NOMO-1 treated with dmso at 0.1 percent for 144 hours (cell line): ENCODE data around the gene CUBN.

ENCODE experiments used
- DNase-seq: peaks from one replicate; lab custom pipeline; 2025; ENCODE audit not compliant: unreplicated experiment; lab: John Stamatoyannopoulos, UW

Gene CUBN

DNA sequence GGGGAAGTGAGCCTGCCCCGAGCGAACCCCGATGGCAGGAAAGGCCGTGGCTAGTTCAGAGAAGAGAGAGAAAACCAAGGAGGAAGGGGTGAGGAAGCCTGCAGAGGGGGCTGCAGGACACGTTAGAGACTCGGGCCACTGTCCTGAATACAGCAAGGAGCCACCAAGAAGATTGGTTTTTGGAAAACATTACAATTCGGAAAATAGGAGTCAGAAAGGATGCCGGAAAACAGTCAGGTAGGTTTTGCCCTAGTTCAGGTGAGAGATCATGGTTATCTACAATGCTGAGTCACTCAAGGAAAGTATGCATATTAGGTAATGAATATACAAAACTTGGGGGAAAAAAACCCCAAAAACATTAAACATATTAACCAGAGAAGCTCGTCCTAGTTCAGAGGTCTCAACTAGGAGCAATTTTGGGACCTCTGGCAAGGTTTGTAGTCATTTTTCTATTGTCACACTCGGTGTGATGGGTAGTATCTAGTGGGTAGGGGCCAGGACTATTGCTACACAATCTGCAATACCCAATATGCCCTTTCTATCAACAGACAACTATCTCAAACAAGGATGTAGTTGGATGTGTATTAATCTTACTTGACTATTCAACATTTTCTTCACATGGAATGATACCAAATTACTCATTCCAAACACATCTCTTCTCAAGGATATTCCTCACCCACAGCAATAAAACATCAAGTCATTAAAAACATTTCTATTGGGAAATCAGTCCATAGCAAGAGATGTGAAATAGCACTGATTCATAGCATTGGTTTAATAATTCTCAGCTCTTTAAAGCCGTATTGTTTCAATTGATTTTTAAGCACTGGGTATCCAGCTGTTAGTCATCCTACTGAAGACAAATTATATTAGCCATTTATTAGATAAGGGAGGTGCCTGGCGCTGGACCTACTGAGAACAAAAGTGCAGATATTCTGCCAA lies 238.0 kb downstream of the CUBN start:
- DNase-seq, result peak; percentile 21

DNA sequence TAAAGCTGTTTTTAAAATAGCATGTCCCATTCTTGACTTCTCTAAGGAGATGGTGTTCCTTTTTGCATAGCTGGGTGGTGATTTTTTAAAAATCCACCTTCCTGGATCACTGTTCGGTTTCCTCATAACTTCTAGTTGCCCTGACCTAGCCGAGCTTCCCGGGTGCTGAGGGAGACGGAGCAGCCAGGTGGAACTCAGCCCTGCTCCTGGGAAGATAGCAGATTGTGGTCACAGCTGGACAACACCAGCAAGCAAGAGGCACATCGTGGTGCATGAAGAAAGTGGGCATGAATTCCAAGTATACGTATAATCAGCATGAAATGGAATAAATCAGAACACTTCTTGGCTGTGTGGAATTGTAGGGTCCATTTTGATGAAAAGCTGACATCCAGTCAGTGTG lies 238.9 kb downstream of the CUBN start:
- DNase-seq, result no peak

DNA sequence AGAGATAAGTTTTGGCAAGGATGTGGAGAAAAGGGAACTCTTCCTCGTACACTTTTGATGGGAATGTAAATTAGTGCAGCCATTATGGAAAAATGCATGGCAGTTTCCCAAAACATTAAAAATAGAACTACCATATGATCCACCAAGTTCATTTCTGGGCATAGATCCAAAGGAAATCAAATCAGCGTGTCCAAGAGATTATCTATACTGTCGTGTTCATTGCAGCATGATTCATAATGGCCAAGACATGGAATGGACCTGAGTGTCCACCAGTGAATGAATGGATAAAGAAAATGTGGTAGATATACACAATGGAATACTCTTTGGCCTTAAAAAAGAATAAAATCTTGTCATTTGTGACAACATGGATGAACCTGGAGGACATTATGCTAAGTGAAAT lies 242.0 kb downstream of the CUBN start:
- no peak for DNase-seq

DNA sequence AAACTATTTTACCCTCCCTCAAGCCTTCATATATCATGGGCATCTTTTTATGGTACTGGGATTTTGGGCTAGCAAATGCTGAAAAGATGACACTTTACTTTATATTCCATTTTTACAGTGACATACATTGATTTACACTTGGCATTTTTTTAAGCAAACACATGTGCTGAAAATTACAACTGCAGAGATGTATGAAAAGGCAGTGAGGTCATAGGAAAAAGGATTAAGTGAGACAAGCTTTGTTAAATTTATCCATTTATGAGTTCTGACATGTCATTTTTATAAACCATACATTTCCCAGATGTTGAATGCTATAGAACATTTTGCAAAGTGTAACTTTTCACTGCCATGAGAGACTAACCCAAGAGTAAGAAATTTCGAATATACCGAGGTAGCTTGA lies 243.6 kb downstream of the CUBN start:
- DNase-seq, result no peak

DNA sequence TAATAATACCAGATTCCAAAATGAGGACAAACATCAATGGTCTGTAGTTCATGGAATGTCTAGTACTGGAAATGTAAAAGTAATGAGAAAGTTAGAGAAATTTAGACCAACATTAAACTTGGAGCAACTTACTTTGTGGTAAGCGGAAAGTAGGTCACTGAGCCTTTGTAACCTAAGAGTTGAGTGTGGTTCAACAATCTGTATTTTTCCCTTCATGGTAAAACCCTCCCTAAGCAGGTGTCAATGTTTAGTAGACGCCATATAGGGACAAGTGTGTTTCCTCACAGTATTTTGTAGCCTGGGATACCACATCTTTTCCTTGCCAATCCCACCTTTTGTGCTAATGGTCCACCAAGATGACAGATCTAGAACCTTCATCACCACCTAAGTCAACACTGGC lies 245.1 kb downstream of the CUBN start:
- no peak for DNase-seq

DNA sequence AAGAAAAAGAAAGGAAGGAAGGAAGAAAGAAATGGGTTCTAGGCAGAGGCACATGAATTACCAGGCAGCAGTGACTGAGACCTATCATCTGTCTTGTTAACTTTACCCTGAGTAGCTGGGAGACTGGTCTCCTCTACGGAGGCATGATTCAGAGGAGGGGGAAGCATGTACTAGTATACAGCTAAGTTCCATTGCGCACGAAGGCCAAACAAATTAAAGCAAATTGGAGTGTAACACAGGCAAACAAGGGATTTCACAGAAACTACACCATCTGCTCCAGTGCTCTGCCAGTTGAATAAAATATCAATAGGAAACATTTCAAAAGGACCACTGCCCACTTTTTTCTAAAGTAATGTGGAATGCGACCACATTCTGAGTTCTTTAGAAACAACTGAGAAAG lies 246.5 kb downstream of the CUBN start:
- DNase-seq, result no peak

DNA sequence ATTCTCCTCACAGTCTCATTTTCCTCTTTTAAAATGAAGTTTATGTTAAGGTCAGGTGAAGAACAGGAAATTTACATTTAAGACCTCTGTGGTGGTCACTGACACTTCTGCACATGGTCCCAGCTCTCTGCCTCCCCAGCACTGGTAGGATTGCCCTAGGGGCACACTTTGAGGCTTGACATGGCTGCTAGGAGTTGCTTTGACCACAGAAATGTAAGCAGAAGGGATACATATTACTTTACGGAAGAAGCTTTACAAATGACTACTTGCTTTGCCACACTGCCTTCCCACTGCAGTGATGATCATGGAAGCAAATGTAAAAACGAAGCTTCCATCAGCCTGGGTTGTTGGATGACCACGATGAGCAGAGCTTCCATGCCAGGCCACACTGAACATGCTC lies 259.3 kb downstream of the CUBN start:
- no peak for DNase-seq

DNA sequence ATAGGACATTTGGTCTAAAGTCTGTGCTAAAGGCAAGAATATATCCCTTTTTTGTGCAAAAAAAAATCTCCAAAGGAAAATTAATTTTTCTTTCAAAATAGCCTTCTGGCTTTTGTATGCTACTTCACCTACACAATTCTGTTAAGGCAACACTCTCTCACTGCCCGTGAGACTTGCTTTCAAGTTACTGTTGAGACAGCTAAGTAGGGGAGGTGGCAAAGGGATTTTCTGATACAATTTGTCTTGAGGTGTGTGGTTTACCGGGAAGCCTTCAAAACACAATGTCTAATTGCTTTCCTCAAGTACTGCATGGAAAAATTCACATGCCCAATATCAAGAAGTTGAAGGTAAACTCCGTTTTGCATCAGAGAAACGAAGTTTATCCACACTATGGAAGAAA lies 261.6 kb downstream of the CUBN start:
- no peak for DNase-seq

DNA sequence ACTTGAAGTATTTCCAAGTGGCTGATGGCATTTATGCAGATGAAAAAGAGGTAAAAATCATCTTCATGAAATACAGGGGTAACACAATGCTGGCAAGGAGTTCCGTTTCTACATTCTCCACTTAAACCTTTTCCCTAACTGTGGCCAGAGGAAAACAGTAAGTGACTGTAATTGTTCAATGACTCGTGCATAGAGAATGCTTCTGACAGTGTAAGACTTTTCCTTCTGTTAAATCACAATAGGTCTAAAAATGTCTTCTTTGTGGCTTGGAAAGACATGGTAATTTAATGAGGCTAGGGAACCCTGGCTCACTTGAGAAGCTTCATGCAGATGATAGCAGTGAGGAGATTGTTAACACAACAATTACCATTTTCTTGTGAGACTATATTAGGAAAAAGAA lies 262.1 kb downstream of the CUBN start:
- DNase-seq, result no peak

DNA sequence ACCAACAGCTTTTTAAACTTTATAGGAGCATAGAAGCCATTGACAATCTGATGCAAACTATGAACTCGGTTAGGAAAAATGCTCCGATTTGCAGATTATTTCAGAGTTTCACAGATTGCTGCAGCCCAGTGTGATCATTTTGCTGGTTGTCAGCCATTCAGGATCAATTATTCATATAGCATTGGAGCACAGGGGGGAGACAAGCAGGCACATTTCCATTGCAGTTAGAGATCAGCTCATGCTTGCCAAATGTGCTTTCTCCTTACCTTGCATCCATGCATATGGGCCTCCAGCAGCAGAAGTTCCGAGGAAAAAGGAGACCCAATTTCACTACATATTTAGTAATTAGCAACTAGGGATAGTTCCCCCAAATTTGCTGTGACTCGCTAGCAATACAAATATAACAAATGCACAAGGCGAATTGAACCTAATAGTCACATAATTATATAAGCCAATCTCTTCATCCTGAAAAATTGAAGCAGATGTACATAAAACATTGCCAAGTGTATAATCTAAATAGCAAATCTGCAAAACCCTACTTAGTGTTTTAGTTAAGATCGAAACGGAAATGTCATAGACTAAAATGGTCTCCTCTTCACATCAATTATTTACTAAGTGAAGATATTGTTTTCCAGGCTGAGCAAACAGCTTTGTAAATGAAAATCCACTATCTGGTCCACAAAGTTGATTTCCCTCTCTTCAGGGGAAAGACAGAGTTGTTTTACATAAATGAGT lies 262.9 kb downstream of the CUBN start:
- DNase-seq, result no peak

DNA sequence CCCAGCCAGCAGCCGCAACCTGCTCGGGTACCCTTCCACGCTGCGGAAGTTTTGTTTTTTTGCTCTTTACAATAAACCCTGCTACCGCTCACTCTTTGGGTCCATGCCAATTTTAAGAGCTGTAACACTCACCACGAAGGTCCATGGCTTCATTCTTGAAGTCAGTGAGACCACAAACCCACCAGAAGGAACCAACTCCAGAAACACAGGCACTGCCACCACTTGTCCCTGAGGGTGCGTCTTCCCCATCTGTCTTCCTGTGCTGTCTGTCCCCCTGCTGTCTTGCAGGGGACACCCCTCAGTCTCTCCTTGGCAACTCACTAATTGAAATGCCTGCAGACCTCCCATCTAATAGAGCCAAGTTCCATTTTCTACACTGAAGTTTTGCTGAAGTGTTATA lies 263.8 kb downstream of the CUBN start:
- no peak for DNase-seq

DNA sequence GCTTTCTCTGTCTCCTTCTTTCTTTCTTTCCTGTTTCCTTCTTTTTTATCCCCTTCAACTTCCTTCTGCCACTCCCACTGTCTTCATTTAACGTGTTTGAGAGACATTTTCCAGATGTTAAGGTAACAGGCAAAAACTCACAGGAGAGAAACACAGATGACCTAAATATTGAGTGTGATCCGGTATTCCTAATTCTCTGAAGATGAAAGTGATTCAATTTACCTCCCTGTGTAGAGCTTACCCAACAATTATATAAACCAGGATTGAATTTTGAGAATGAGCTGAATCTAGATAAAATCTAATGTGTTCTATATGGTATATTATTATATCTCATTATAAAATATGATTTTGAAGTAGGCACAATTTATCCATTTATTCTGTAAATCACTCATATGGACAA lies 265.8 kb downstream of the CUBN start:
- DNase-seq, result no peak

DNA sequence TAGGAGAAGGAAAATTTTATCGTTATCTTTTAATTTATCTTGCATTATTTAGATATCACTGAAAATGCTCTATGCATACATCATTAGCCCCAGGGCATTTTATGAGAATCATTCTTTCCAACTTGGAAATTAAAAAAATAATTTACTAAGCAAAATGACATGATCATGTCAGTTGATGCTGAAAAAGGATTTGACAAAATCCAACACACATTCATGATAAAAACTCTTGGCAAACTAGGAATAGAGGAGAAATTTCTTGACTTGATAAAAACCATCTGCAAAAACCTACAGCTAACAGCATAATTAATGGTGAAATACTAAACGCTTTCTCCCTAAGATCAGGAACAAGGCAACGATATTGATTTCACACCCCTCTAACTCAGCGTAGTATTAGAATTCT lies 272.2 kb downstream of the CUBN start:
- DNase-seq, result no peak

DNA sequence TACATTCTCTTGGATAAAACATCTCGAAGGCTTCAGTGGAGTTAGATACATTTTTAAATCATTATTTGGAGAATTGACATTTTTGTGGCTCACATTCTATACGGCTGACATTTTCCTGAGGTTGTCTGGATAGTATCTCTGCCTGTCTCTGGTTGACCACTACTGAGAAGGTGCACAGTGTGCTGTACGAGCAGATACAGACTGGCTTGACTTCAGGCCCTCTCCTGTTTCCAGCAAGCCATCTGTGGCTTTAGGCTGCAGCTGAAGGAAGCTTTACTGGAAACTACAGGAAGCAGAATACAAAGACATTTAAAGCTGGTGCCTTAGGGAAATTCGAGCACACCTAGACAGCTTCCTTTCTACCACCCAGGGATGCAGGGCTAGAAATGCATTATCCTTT lies 273.0 kb downstream of the CUBN start:
- no peak for DNase-seq

DNA sequence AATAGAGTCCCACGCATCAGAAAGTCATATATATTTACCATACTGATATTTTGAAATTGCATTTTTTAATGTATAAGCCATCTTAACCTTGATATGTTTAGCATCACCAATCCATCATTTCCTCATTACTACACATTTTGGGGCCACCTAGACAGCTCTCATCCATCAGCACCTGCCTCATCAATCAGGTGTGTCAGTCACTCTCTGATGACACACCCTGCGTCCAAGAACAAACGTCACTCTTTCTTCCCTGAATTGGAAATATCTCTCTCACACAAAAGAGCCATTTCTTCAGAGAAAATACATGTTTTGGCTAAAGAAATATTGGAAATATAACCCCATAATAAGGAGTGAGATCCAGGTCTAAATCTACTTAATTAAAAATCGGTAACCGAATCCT lies 273.5 kb downstream of the CUBN start:
- no peak for DNase-seq

DNA sequence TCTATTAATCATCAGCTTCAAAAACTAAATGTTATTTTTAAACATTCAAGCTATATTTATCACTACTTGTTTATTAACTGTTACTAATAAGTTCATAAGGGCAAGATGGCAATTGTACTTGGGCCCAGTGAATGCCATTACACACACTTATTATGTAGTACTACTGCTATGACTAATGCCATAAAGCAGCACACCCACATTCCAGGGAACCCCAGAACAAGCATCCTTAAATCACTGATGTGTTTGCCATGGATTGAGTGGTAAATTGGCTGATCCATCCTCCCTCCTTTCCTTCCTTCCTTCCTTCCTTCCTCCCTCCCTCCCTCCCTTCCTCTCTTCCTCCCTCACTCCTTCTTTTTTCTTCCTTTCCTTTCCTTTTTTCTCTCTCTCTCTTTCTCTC lies 275.0 kb downstream of the CUBN start:
- no peak for DNase-seq

DNA sequence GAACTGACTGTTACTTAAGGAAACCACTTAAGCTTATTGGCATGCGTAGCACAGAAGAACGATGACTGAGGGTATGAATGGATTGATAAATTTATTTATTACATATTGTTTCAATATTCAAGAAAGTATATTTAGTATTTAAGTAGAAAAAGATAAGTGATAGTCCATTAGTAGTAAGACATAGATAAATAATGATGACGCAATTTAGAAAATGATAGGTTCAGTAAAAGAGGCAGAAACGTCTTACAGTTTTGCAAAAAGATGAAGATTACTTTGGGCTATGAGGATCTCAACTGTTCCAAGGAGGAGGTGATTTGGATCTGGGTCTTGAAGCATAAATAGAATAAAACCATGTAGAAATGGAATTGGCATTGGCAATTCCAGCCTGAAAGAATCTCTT lies 275.8 kb downstream of the CUBN start:
- no peak for DNase-seq

DNA sequence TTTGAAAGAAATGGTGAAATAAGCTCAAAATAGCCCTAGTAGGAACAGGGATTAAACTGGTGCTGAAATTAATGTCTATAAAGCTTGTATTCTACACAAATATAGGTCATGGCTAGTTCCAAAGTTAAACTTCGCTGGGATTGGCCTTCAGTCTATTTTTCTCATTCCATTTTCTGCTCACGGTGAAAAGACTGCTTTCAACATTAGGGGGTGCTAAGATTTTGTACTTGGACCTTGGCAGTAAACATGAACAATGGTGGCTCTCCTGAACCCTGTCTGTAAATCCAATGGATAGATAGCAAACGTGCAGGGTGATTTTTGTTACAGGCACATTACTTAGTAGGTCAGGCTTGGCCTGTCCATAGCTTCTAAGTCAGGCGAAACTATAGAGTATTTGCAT lies 276.4 kb downstream of the CUBN start:
- DNase-seq, result no peak

DNA sequence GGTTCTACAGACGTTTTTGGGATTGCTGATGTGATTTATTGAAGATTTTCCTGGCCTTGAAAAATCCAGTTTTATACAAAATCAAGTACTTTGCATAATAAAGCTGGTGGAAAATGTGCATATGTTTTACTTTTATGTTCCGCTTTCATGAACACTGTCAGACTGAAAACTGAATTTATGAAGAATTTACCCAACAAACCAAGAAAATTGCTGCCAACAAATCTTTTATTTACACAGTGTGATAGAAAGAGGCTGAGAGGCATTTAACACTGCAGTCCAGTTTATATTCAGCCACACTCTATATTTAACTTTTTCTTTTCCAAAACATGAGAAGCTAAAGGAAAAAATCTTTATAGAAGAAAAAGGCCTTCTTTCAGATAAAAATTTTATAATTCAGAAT lies 277.0 kb downstream of the CUBN start:
- DNase-seq, result no peak

DNA sequence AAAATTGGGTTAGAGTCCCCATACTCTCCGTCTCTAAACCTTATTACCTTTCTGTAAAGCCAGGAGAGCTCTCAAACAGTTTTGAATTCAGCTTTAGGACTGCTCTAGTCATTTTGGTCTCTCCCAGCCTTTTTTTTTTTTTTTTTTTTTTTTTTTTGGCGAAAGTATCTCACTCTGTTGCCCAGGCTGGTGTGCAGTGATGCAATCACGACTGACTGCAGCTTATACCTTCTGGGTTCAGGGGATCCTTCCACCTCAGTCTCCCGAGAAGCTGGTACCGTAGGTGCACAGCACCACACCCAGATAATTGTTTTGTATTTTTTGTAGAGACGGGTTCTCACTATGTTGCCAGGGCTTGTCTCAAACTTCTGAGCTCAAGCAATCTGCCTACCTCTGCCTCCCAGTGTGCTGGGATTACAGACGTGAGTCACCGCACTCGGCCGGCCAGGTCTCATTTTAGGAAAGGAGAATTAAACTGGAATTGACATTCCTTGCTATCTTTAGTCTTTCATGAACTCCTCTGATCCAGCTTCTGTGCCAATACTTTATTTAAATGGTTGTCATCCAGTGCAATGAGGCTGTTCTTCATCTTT lies 281.0 kb downstream of the CUBN start:
- DNase-seq, result no peak

DNA sequence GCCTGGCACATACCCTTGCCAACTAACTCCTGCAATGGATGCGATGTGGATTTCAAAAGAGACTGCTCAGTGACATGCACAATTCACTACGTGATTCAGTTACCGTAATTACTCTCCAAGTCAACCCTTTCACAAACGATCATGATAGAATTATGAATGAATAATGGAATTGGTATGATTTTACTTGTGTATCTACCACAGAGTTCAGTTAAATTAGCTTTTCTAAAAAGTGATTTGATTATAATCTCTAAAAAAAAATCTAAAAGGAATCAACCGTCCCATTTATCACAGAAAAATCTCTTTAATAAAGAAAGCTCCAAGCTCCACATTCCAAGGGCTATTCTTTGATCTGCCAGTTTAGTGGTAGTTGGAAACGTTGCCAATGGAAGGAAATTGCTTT lies 282.0 kb downstream of the CUBN start:
- DNase-seq, result no peak

DNA sequence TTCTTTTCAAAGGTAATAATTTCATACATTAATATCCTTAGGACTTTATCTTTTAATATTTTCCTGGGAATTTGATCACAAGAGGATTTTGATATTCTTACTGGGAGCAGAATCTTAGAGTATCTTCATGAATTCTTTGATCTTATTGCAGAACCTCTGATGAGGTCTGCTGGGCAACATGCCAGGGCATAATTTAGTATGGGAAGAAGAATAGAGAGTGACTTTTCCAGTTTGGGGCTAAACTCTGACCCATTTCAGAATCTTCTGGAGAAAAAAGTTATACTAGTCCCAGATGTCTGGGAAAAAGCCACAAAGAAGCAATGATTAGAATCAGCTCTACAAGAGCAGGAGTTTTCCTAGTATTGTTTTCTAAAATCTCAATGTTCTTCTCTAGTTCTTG lies 284.4 kb downstream of the CUBN start:
- no peak for DNase-seq
